H1 (cell line): ENCODE results near the gene IQCF2. TPM values are rescaled to one million over a fixed set of nuclear protein-coding genes. Genes with fewer than 3 reads are reported as not detected.

ENCODE experiments used
- CBX5 ChIP-seq: fragments of 300-800, 300-1000 bp; sonication (generic); IDR thresholded peaks from 2 replicates; pipeline ENCODE4 v1.7.1; 2016; ENCODE audit warnings: antibody characterized with exemption, low read length, low read depth
- EGR1 ChIP-seq: IDR thresholded peaks from 2 replicates; pipeline ENCODE4 v1.6.1; 2011; ENCODE audit warnings: low read depth, low read length, borderline replicate concordance
- RXRA ChIP-seq: IDR thresholded peaks from 2 replicates; pipeline ENCODE4 v1.6.1; 2011; ENCODE audit warnings: low read depth, mild to moderate bottlenecking, low read length, moderate library complexity; ENCODE audit not compliant: insufficient read depth
- USF2 ChIP-seq: IDR thresholded peaks from 2 replicates; pipeline ENCODE4 v1.6.1; 2011; ENCODE audit warnings: low read length, improper control_type of control experiment
- polyA plus RNA-seq, 7 experiments: library from polyadenylated mRNA; depleted of rRNA in 3 of 7; stranded (reverse) in 5 of 7; unstranded in 2 of 7; fragments of >200 nt in 5 of 7; fragments of 200-250 nt in 2 of 7; gene quantifications; 1 replicate in 5 of 7; 2 replicates in 1 of 7; 4 replicates in 1 of 7; pipeline versions ENCODE4 v1.2.1 to v1.2.3, GENCODE V29; 2011 to 2013; ENCODE audit warnings: missing spikeins in 2 of 7, mixed read lengths in 2 of 7
- total RNA-seq: library from RNA; stranded (reverse); fragmentation: NEBNext Ultra II Directional; extraction: Animal tissue kit (Norgen Biotek cat#: 25700); gene quantifications from 2 replicates; pipeline ENCODE4 v1.2.1, GENCODE V29; 2021

The IQCF2 gene
- total and polyA plus RNA-seq, 2 of the 8 experiments (the other 6 are each of a cell fraction or from before 2014, with no cell fraction given) = not detected

GRCh38 chr3:51891242-51892039, 30.0 kb downstream of the IQCF2 start (continued):
- TF ChIP-seq CBX5 (no peak), RXRA (no peak), EGR1 (no peak), USF2 (no peak)
